ENCODE results near the gene SLC25A45. TPM values are rescaled to one million over a fixed set of nuclear protein-coding genes. Genes with fewer than 3 reads are reported as not detected.
A peak's percentile ranks its signal among the peaks of the same experiment; 100 is the strongest.

Gene SLC25A45
- total RNA-seq, 1 experiment from 2014 or later: 0.91 TPM

- no peak for DNase-seq (ENCODE audit: low spot score)
Observed at GRCh38 chr11:65389294-65389980, 7.0 kb upstream of the SLC25A45 start.

DNA sequence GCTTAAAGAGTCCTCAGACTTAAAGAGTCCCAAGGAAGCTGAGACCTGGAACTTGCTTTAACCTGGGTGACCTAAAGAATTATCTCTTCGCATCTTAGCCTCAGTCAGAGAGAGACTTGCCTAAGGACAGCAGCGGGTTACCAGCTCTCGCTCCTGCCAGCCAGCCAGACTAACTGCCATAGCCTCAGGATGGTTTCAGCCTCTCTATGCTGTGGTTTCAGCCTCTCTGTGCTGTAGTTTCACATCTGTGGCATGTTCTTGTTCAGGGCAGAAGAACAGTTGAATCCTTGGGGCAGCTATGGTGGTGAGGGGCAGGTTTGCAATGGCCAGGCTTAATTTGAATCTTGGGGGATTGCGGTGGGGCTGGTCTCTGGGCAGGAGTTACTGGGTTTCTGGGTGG is 6.3 kb upstream of the SLC25A45 start:
- no peak for DNase-seq (ENCODE audit: low spot score)

GRCh38 chr11:65386307-65387140 is 4.1 kb upstream of the SLC25A45 start, which contains the start of gene FRMD8:
TSS of gene FRMD8 (plus strand) at chr11:65386637. CDS start at chr11:65387037, 400 bp downstream.
- peak; percentile 58 for DNase-seq (ENCODE audit: low spot score)

DNA sequence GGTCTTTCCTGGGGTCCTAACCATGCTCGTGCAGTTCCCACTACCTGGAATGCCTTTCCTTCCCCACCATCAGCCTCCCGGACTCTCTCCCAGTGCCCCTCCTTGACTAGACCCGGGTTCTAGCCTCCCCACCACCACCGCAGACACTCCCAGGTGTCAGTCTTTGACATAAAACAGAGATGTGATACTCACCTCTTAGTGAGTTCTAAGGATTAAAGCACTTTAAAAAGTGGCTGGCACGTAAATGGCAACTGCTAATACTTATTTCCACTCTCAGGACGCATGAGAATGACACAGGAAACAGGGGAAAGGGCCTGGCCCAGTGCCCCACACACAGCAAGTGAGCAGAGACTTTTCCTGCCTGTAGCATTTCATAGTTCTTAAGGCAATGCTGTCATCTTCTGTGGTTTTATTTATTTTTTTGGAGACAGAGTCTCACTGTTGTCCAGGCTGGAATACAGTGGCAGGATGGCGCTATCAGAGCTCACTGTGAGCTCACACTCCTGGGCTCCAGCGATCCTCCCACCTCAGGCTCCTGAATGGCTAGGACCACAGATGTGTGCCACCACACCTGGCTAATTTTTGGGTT is 1.9 kb upstream of the SLC25A45 start:
- DNase-seq (ENCODE audit: low spot score): peak; percentile 61

DNA sequence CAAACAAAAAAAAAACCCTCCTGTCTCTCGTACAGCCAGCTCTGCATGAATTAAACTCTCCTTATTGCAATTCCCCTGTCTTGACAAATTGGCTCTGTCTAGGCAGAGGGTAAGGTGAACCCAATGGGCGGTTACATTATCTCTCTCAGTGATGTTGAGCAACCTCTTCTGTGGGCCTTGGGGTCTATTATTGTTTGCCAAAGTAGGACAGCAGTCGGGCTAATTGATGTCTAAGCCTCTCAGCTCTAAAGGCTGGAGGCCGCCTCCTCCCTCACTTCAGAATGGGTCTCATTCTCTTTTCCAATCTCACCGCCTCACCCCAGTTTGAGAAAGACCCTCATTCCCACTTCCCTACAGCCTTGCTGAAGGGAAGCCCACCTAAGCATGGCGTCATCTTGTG is 1.3 kb upstream of the SLC25A45 start:
- no peak for DNase-seq (ENCODE audit: low spot score)

GRCh38 chr11:65382804-65383368 is 440 bp upstream of the SLC25A45 start:
- no peak for DNase-seq (ENCODE audit: low spot score)

- no peak for DNase-seq (ENCODE audit: low spot score)
Observed at GRCh38 chr11:65381716-65382032, 772 bp downstream of the SLC25A45 start.

GRCh38 chr11:65380460-65381119 is 1.9 kb downstream of the SLC25A45 start:
- no peak for DNase-seq (ENCODE audit: low spot score)

GRCh38 chr11:65379698-65380459 is 2.6 kb downstream of the SLC25A45 start:
- no peak for DNase-seq (ENCODE audit: low spot score)

GRCh38 chr11:65378928-65379638 is 3.4 kb downstream of the SLC25A45 start:
- no peak for DNase-seq (ENCODE audit: low spot score)

GRCh38 chr11:65378208-65378927 is 4.1 kb downstream of the SLC25A45 start:
- no peak for DNase-seq (ENCODE audit: low spot score)

GRCh38 chr11:65377777-65378176 is 4.7 kb downstream of the SLC25A45 start:
- DNase-seq (ENCODE audit: low spot score): no peak

DNA sequence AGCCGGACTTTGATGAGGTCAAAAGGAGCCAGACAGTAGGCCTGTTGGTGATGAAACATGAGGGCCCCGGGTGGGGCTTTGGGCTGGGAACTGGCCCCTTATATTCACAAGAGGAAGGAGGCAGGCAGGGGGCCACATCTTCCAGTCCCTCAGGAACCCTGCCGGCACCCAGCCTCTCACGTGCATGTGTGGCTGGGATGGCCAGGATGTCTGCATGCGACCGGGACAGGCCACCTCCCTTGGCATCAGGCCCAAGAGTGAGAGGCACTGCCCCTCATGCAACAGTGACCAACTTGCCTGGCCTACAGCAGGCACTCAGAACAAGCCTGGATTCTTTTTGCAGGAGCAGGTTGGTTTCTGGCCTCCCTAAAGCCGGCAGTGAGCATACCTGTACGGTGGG is 5.4 kb downstream of the SLC25A45 start:
- no peak for DNase-seq (ENCODE audit: low spot score)

DNA sequence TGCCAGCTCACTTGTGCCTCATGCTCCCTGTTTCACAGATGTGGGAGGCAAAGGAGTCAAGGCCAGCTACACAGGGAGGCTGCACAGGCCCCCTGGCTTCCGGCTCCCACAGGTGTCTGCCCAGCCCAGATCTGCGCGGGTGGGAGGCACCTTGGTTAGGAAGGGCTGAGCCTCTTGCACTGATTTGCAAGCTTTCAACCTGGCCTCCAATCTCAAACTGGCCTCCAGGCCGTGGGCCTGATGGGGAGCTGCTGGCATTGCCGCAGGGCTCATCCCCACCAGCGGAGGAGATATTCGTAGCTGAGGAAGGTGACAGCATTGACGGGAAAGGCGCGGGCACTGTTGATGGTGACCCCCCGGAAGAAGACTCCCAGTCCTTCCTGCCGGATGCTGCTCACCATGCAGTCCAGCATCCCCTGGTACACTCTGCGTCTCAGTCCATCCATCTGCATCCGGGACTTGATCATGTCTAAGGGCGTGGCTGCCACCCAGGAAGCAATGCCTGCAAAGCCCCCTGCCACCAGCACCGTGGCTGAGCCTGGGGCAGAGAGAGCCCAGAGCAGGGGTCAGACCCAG is 6.2 kb downstream of the SLC25A45 start:
- DNase-seq (ENCODE audit: low spot score): no peak

GRCh38 chr11:65375012-65375411 is 7.4 kb downstream of the SLC25A45 start:
- no peak for DNase-seq (ENCODE audit: low spot score)

DNA sequence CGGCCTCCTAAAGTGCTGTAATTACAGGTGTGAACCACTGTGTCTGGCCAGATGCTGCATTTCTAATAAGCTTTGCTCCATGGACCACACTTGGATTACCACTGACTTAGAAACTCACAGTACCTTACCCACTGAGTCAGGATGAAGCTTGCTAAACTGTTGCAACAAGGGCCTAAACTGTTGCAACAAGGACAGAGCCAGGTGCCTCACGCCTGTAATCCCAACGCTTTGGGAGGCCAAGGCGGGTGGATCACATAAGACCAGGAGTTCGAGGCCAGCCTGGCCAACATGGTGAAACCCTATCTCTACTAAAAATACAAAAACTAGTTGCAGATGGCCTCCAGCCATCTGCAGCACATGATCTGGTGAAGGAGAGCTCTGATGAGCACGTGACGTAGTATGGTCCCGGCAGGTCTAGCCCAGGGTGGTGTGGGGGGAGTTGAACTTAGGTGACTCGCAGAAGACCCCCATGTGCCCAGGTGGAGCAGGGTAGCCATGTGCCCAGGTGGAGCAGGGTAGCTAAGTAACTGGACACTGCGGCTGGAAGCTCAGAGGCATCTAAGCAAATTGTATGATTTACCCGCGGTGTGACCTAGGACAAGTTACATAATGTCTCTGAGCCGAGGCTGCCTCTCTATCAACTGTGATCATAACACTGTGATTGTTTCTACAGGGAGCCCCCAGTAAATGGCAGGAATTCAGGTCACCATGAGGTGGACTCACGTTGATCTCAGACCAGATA is 8.4 kb downstream of the SLC25A45 start:
- DNase-seq (ENCODE audit: low spot score): no peak

GRCh38 chr11:65370659-65371049 is 11.8 kb downstream of the SLC25A45 start:
- DNase-seq (ENCODE audit: low spot score): no peak

DNA sequence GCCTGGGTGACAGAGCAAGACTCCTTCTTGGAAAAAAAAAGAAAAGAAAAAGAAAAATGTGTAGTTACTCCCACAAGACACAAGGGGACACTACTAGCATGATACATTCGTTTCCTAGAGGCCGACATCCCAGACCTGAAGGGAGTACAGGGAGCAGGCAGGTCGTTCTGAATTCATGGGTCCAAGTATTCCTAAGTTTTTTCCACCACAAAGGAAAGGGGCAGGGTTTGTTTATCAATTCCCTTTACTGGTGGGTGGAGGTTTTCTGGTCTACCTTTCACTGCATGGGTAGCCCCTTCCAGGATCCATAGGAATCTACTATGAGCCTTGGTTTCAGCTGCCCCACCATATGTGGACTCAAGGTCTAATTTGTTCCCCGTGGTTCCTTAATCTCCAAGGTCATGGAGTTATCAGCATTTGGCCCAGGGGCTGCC is 16.1 kb downstream of the SLC25A45 start:
- DNase-seq (ENCODE audit: low spot score): peak; percentile 80

- no peak for DNase-seq (ENCODE audit: low spot score)
Observed at GRCh38 chr11:65363770-65364169, 18.7 kb downstream of the SLC25A45 start.

Measured in H4 (cell line).